ENCODE results near the gene C17orf75.
"Not testable (repeated sequence)": the region's sequence is repeated elsewhere in the genome, so short reads cannot be mapped to it uniquely, and the experiment has no call there.

DNA sequence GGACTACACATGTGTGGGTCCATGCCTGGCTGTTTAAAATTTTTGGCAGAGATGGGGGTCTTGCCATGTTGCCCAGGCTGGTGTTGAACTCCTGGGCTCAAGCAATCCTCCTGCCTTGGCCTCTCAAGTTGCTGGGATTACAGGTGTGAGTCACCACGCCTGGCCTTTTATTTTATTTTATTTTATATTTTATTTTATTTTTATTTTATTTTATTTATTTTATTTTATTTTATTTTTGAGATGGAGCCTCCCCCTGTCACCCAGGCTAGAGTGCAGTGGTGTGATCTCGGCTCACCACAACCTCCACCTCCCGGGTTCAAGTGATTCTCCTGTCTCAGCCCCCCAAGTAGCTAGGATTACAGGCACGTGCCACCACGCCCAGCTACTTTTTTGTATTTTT is 25.3 kb downstream of the C17orf75 start:
- TF ChIP-seq, protein P1, sequence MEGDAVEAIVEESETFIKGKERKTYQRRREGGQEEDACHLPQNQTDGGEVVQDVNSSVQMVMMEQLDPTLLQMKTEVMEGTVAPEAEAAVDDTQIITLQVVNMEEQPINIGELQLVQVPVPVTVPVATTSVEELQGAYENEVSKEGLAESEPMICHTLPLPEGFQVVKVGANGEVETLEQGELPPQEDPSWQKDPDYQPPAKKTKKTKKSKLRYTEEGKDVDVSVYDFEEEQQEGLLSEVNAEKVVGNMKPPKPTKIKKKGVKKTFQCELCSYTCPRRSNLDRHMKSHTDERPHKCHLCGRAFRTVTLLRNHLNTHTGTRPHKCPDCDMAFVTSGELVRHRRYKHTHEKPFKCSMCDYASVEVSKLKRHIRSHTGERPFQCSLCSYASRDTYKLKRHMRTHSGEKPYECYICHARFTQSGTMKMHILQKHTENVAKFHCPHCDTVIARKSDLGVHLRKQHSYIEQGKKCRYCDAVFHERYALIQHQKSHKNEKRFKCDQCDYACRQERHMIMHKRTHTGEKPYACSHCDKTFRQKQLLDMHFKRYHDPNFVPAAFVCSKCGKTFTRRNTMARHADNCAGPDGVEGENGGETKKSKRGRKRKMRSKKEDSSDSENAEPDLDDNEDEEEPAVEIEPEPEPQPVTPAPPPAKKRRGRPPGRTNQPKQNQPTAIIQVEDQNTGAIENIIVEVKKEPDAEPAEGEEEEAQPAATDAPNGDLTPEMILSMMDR (IDR thresholded peaks at IDR 0.05; ENCODE audit: insufficient read depth, low read length, poor library complexity, severe bottlenecking), result not testable (repeated sequence)
- not testable (repeated sequence) for TF ChIP-seq EZH2phosphoT487 (conservative IDR thresholded peaks at IDR 0.05; ENCODE audit: low read length)

Data from SU-DHL-6 (cell line).